HEK293 (cell line): Measurements from ENCODE around the gene CPLX3.

ENCODE experiments used
- CTCF ChIA-PET: fragments of 350-600 bp; formaldehyde crosslinking; extraction: SDS; loops from one replicate; lab custom pipeline; 2021; ENCODE audit warnings: antibody characterized with exemption; lab: Yijun Ruan, JAX
- POLR2A ChIA-PET: fragments of 300-600 bp; formaldehyde crosslinking; extraction: SDS; loops from one replicate; lab custom pipeline; 2020; ENCODE audit warnings: antibody characterized with exemption, inconsistent platforms; lab: Yijun Ruan, JAX
- H3K27ac ChIP-seq: fragments of 200-500 bp; sonication (Bioruptor generic); 2 replicates; pipeline ENCODE4 v1.5.1; 2014; ENCODE audit warnings: low read depth, low read length, control low read depth, inconsistent platforms; ENCODE audit errors: extremely low read depth
- H3K36me3 ChIP-seq, 2 experiments: fragments of 200-500 bp in 1 of 2; sonication (Bioruptor generic) in 1 of 2; 1 replicate in 1 of 2; 2 replicates in 1 of 2; pipeline ENCODE4 v1.5.1; 2014 to 2017; ENCODE audit warnings: inconsistent platforms in 2 of 2, low read length in 2 of 2; ENCODE audit not compliant: control insufficient read depth in 2 of 2, insufficient read depth in 1 of 2
- H3K4me1 ChIP-seq: fragments of 200-500 bp; sonication (Bioruptor generic); 2 replicates; pipeline ENCODE4 v1.5.1; 2014; ENCODE audit warnings: mild to moderate bottlenecking, low read length, inconsistent platforms; ENCODE audit not compliant: control insufficient read depth, insufficient read depth
- H3K4me3 ChIP-seq: 2 replicates; pipeline ENCODE4 v1.5.1; 2011; ENCODE audit warnings: low read depth, mild to moderate bottlenecking, control low read depth, low read length, moderate library complexity
- H3K9me3 ChIP-seq: fragments of 200-500 bp; sonication (Bioruptor generic); 2 replicates; pipeline ENCODE4 v1.5.1; 2014; ENCODE audit warnings: low read depth, low read length, inconsistent platforms; ENCODE audit not compliant: control insufficient read depth, insufficient read depth
- BCL11A ChIP-seq: fragments of 450-650 bp; formaldehyde crosslinking; IDR thresholded peaks from 2 replicates; pipeline ENCODE4 v1.5.1; 2016; ENCODE audit warnings: low read depth, missing biosample characterization, missing genetic modification characterization
- PRDM6 ChIP-seq: fragments of 450-650 bp; formaldehyde crosslinking; IDR thresholded peaks from 2 replicates; pipeline ENCODE4 v1.5.1; 2017; ENCODE audit warnings: missing biosample characterization, missing genetic modification characterization
- SETDB1 ChIP-seq: IDR thresholded peaks from one replicate; pipeline ENCODE4 v1.6.1; 2017; ENCODE audit warnings: mild to moderate bottlenecking, low read length, moderate library complexity, mixed read lengths; ENCODE audit not compliant: insufficient read length
- WT1 ChIP-seq: fragments of 450-650 bp; formaldehyde crosslinking; IDR thresholded peaks from 2 replicates; pipeline ENCODE4 v1.5.1; 2016; ENCODE audit warnings: missing biosample characterization, missing genetic modification characterization
- YY1 ChIP-seq: fragments of 450-650 bp; formaldehyde crosslinking; IDR thresholded peaks from 2 replicates; pipeline ENCODE4 v1.5.1; 2018; ENCODE audit warnings: missing biosample characterization, missing genetic modification characterization
- ZBTB1 ChIP-seq: fragments of 450-650 bp; formaldehyde crosslinking; IDR thresholded peaks from 2 replicates; pipeline ENCODE4 v1.5.1; 2016; ENCODE audit warnings: missing biosample characterization, missing genetic modification characterization
- ZBTB20 ChIP-seq: fragments of 450-650 bp; formaldehyde crosslinking; IDR thresholded peaks from 2 replicates; pipeline ENCODE4 v1.5.1; 2016; ENCODE audit warnings: missing biosample characterization, missing genetic modification characterization
- ZFP69B ChIP-seq: fragments of 450-650 bp; formaldehyde crosslinking; IDR thresholded peaks from 2 replicates; pipeline ENCODE4 v1.5.1; 2016; ENCODE audit warnings: missing biosample characterization, missing genetic modification characterization
- ZIC2 ChIP-seq: fragments of 450-650 bp; formaldehyde crosslinking; IDR thresholded peaks from 2 replicates; pipeline ENCODE4 v1.5.1; 2016; ENCODE audit warnings: missing biosample characterization, missing genetic modification characterization
- ZNF121 ChIP-seq: fragments of 450-650 bp; formaldehyde crosslinking; IDR thresholded peaks from 2 replicates; pipeline ENCODE4 v1.5.1; 2016; ENCODE audit warnings: missing biosample characterization, missing genetic modification characterization
- ZNF24 ChIP-seq: fragments of 450-650 bp; formaldehyde crosslinking; IDR thresholded peaks from 2 replicates; pipeline ENCODE4 v1.5.1; 2016; ENCODE audit warnings: missing biosample characterization, missing genetic modification characterization
- ZNF266 ChIP-seq: fragments of 450-650 bp; formaldehyde crosslinking; IDR thresholded peaks from 2 replicates; pipeline ENCODE4 v1.5.1; 2016; ENCODE audit warnings: missing biosample characterization, missing genetic modification characterization, low read depth
- ZNF274 ChIP-seq, 2 experiments: fragments of 200-500 bp in 1 of 2; fragments of 450-650 bp in 1 of 2; sonication (Bioruptor generic) in 1 of 2; formaldehyde crosslinking in 1 of 2; IDR thresholded peaks; 2 replicates each; pipeline versions ENCODE4 v1.5.1 to v1.6.1; 2014 to 2016; ENCODE audit warnings: borderline replicate concordance in 1 of 2, inconsistent platforms in 1 of 2, low read length in 1 of 2, missing biosample characterization in 1 of 2, missing genetic modification characterization in 1 of 2
- ZNF302 ChIP-seq: fragments of 450-650 bp; formaldehyde crosslinking; IDR thresholded peaks from 2 replicates; pipeline ENCODE4 v1.5.1; 2016; ENCODE audit warnings: missing biosample characterization, missing genetic modification characterization, low read depth
- ZNF324 ChIP-seq: fragments of 450-650 bp; formaldehyde crosslinking; IDR thresholded peaks from 2 replicates; pipeline ENCODE4 v1.5.1; 2016; ENCODE audit warnings: missing biosample characterization, missing genetic modification characterization
- ZNF394 ChIP-seq: fragments of 450-650 bp; formaldehyde crosslinking; IDR thresholded peaks from 2 replicates; pipeline ENCODE4 v1.5.1; 2016; ENCODE audit warnings: missing biosample characterization, missing genetic modification characterization, mild to moderate bottlenecking, moderate library complexity, borderline replicate concordance
- ZNF423 ChIP-seq: fragments of 450-650 bp; formaldehyde crosslinking; IDR thresholded peaks from 2 replicates; pipeline ENCODE4 v1.5.1; 2016; ENCODE audit warnings: missing biosample characterization, missing genetic modification characterization
- ZNF561 ChIP-seq: fragments of 450-650 bp; IDR thresholded peaks from 2 replicates; pipeline ENCODE4 v1.5.1; 2018; ENCODE audit warnings: missing biosample characterization, missing genetic modification characterization, borderline replicate concordance
- ZNF600 ChIP-seq: fragments of 450-650 bp; formaldehyde crosslinking; IDR thresholded peaks from 2 replicates; pipeline ENCODE4 v1.5.1; 2016; ENCODE audit warnings: missing biosample characterization, missing genetic modification characterization
- ZNF654 ChIP-seq: fragments of 450-650 bp; formaldehyde crosslinking; IDR thresholded peaks from 2 replicates; pipeline ENCODE4 v1.5.1; 2016; ENCODE audit warnings: low read depth, missing biosample characterization, missing genetic modification characterization
- ZNF747 ChIP-seq: fragments of 450-650 bp; formaldehyde crosslinking; IDR thresholded peaks from 2 replicates; pipeline ENCODE4 v1.5.1; 2016; ENCODE audit warnings: missing biosample characterization, missing genetic modification characterization

The CPLX3 gene

GRCh38 chr15:74807282-74807681, 19.1 kb upstream of the CPLX3 start:
- peak; percentile 69 for TF ChIP-seq ZIC2 (tag by site-specific recombination)
- TF ChIP-seq ZNF747, result no peak
- no peak for TF ChIP-seq ZNF266 (tag by site-specific recombination)
- TF ChIP-seq ZNF600, result no peak
- no peak for TF ChIP-seq ZNF324 (tag by site-specific recombination)
- TF ChIP-seq ZNF423 (tag by site-specific recombination), result no peak
- H3K4me3 ChIP-seq, result no peak overlapping the region
- H3K9me3 ChIP-seq, result no peaks in the 10 kb centered on the region
- peaks cover 0 to 21% of the 10 kb centered on the region in 2 experiments; a peak in 2 of 3 replicates for H3K36me3 ChIP-seq
- H3K27ac ChIP-seq, result no peak overlapping the region
- ChIA-PET POLR2A (no interaction called here), CTCF (interaction anchor here (0.6 to 7.1 kb wide), 8 partner anchors 10 to 441 kb away, joined by 3 to 65 read pairs (median 4); no protein-coding TSS in a partner anchor)
- H3K4me1 ChIP-seq, result no peaks in the 10 kb centered on the region

GRCh38 chr15:74808078-74808839, 18.2 kb upstream of the CPLX3 start:
- CTCF ChIA-PET, result interaction anchor here (0.6 to 7.1 kb wide), 13 partner anchors 9 to 442 kb away, joined by 3 to 65 read pairs (median 4); no protein-coding TSS in a partner anchor
- no peak overlapping the region for H3K27ac ChIP-seq
- peaks cover 0 to 12% of the 10 kb centered on the region in 2 experiments; a peak in 2 of 3 replicates for H3K36me3 ChIP-seq
- H3K9me3 ChIP-seq, result no peaks in the 10 kb centered on the region
- TF ChIP-seq ZBTB20 (0 out of 2 replicates have a peak, but pooled peaks have one; percentile 24), BCL11A (no peak), WT1 (tag by site-specific recombination) (no peak)
- no peak overlapping the region for H3K4me3 ChIP-seq
- POLR2A ChIA-PET, result interaction anchor here (0.9 to 1.2 kb wide), 2 partner anchors 18 to 37 kb away, joined by 3 read pairs; no protein-coding TSS in a partner anchor
- no peaks in the 10 kb centered on the region for H3K4me1 ChIP-seq

DNA sequence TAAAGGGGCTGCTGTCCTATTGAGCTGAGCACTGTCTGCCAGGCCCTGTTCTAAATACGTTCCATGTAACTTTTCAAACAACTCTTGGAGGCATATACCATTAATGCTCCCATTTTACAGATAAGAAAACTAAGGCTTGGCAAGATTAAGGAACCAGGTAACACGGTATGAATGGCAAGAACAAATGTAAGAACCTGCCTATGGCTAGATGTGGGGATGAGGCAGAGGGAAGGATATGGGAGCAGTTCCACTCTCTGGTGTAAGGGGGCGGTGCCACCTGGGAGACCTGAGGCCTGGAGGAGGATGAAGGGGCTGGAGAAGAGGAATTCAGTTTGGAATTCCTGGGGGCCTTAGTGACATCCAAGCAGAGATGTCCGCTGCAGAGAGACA, 17.6 kb upstream of the CPLX3 start:
- no peak overlapping the region for H3K4me3 ChIP-seq
- no peak overlapping the region for H3K27ac ChIP-seq
- POLR2A ChIA-PET, result interaction anchor here (0.9 to 1.2 kb wide), 2 partner anchors 19 to 38 kb away, joined by 3 read pairs; no protein-coding TSS in a partner anchor
- no peaks in the 10 kb centered on the region for H3K9me3 ChIP-seq
- TF ChIP-seq ZNF24 (tag by site-specific recombination), result no peak
- no peak for TF ChIP-seq SETDB1
- TF ChIP-seq YY1 (tag by site-specific recombination), result no peak
- CTCF ChIA-PET, result interaction anchor here (0.6 to 7.1 kb wide), 9 partner anchors 9 to 177 kb away, joined by 3 to 65 read pairs (median 5); no protein-coding TSS in a partner anchor
- no peaks in the 10 kb centered on the region for H3K4me1 ChIP-seq
- H3K36me3 ChIP-seq, result peaks cover 0 to 6% of the 10 kb centered on the region in 2 experiments; a peak in 2 of 3 replicates

- H3K4me1 ChIP-seq, result no peaks in the 10 kb centered on the region
- no peak overlapping the region for H3K27ac ChIP-seq
- no peak overlapping the region for H3K4me3 ChIP-seq
- peaks cover 0 to 2% of the 10 kb centered on the region in 2 experiments; a peak in 2 of 3 replicates for H3K36me3 ChIP-seq
- ChIA-PET POLR2A (no interaction called here), CTCF (interaction anchor here (0.6 to 7.1 kb wide), 6 partner anchors 9 to 177 kb away, joined by 3 to 65 read pairs (median 5); no protein-coding TSS in a partner anchor)
- TF ChIP-seq ZFP69B (tag by site-specific recombination) (no peak), PRDM6 (tag by site-specific recombination) (no peak), ZBTB1 (no peak), ZNF274 (IDR thresholded peaks at IDR 0.05; ENCODE audit: low read length) (no peak), ZNF274 (tag by site-specific recombination; IDR thresholded peaks at IDR 0.05; ENCODE audit: borderline replicate concordance) (no peak), ZNF302 (tag by site-specific recombination) (no peak), ZNF394 (tag by site-specific recombination) (peak; percentile 65; the same call in 1 of the 2 replicates), ZNF121 (tag by site-specific recombination) (no peak), ZNF654 (tag by site-specific recombination) (no peak), ZNF561 (tag by site-specific recombination) (no peak)
- H3K9me3 ChIP-seq, result no peaks in the 10 kb centered on the region
Measured at GRCh38 chr15:74809242-74809641, 17.2 kb upstream of the CPLX3 start.
